Activated CD4-positive, alpha-beta T cell treated with anti-CD3 and anti-CD28 coated beads, Interleukin-2, amount 10 ng/mL, durations not matched to agents 7 days and 5 days (primary cell): Measurements from ENCODE around the gene ANO7. TPM values are rescaled to one million over a fixed set of nuclear protein-coding genes. Genes with fewer than 3 reads are reported as not detected.

Experiments used
- CTCF ChIA-PET: fragments of 350-600 bp; sonication (Branson Sonifier 250); formaldehyde crosslinking; loops from one replicate; lab custom pipeline; 2021; ENCODE audit warnings: antibody characterized with exemption; lab: Charles Lee
- POLR2A ChIA-PET: fragments of 350-600 bp; sonication (Branson Sonifier 250); formaldehyde crosslinking; loops from one replicate; lab custom pipeline; 2021; ENCODE audit warnings: antibody characterized with exemption; lab: Charles Lee
- DNase-seq: peaks from one replicate; pipeline ENCODE4 v3.0.0-alpha.2; 2020
- H3K27ac Mint-ChIP-seq: one replicate; pipeline ENCODE4 v1.8.0; 2021; ENCODE audit warnings: mild to moderate bottlenecking, moderate library complexity, mixed read lengths
- H3K27me3 Mint-ChIP-seq: one replicate; pipeline ENCODE4 v1.8.0; 2021; ENCODE audit warnings: mixed read lengths
- H3K36me3 Mint-ChIP-seq: one replicate; pipeline ENCODE4 v1.8.0; 2021; ENCODE audit warnings: low read depth, mixed read lengths
- H3K4me1 Mint-ChIP-seq: one replicate; pipeline ENCODE4 v1.8.0; 2021; ENCODE audit warnings: mixed read lengths
- H3K4me3 Mint-ChIP-seq: one replicate; pipeline ENCODE4 v1.8.0; 2021; ENCODE audit warnings: mild to moderate bottlenecking, moderate library complexity, mixed read lengths
- H3K9me3 Mint-ChIP-seq: one replicate; pipeline ENCODE4 v1.8.0; 2021; ENCODE audit warnings: mixed read lengths
- total RNA-seq, 2 experiments: library from RNA; stranded (reverse); gene quantifications; one replicate each; pipeline ENCODE4 v1.2.3, GENCODE V29; 2021

ANO7 gene
- total RNA-seq, 2 experiments from 2014 or later: 0.12 TPM

DNA sequence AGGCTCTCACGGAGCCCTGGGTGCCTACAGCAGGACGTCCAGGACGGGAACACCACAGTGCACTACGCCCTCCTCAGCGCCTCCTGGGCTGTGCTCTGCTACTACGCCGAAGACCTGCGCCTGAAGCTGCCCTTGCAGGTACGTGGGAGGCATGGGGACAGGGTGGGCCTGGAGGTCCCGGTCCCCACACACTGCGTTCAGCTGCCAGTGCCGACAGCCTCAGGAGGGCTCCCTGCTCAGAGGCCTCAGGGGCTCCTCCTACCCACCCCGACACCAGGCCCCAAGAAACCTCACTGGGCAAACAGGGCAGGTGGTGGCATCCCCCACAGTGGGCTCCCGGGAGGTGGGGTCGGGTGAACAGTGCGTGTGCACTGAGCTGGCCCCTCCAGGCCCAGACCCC is 10.8 kb downstream of the ANO7 start:
- POLR2A ChIA-PET: no interaction called here

GRCh38 chr2:241199897-241200821 is 11.7 kb downstream of the ANO7 start:
- Mint-ChIP-seq H3K4me1 (no peaks in the 10 kb centered on the region), H3K9me3 (no peaks in the 10 kb centered on the region), H3K4me3 (no peak overlapping the region), H3K27ac (no peak overlapping the region), H3K27me3 (no peaks in the 10 kb centered on the region), H3K36me3 (no peaks in the 10 kb centered on the region)
- ChIA-PET POLR2A (no interaction called here), CTCF (no interaction called here)
- DNase-seq: no peak

More for the DNA sequence above, 10.8 kb downstream of the ANO7 start:
- Mint-ChIP-seq H3K4me3 (no peak overlapping the region), H3K27ac (no peak overlapping the region), H3K27me3 (no peaks in the 10 kb centered on the region), H3K9me3 (no peaks in the 10 kb centered on the region), H3K4me1 (no peaks in the 10 kb centered on the region), H3K36me3 (no peaks in the 10 kb centered on the region)
- CTCF ChIA-PET: no interaction called here
- no peak for DNase-seq

GRCh38 chr2:241200822-241201395 is 12.4 kb downstream of the ANO7 start:
- ChIA-PET CTCF (no interaction called here), POLR2A (no interaction called here)
- H3K27me3 Mint-ChIP-seq: no peaks in the 10 kb centered on the region
- no peaks in the 10 kb centered on the region for H3K36me3 Mint-ChIP-seq
- H3K27ac Mint-ChIP-seq: no peak overlapping the region
- no peaks in the 10 kb centered on the region for H3K9me3 Mint-ChIP-seq
- H3K4me3 Mint-ChIP-seq: no peak overlapping the region
- DNase-seq: no peak
- no peaks in the 10 kb centered on the region for H3K4me1 Mint-ChIP-seq

GRCh38 chr2:241201445-241202267 is 13.2 kb downstream of the ANO7 start:
- DNase-seq: no peak
- POLR2A ChIA-PET: no interaction called here

DNA sequence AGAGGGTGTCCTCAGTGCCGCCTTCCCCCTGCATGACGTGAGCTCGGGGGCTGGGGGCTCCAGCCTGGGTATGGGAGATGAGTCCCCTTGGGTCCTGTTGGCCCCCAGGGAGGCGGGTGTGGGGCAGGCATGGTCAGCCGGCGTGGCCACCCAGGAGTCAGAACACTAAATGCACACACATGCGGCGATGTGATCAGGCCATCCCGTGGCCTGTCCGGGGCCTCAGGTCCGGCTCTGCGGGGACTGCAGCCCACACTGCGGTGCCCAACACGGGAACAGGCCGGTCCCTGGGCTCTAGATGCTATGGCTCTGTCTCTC is 13.8 kb downstream of the ANO7 start:
- ChIA-PET POLR2A (no interaction called here), CTCF (no interaction called here)
- Mint-ChIP-seq H3K4me1 (no peaks in the 10 kb centered on the region), H3K4me3 (no peak overlapping the region), H3K27ac (no peak overlapping the region), H3K9me3 (no peaks in the 10 kb centered on the region), H3K36me3 (no peaks in the 10 kb centered on the region), H3K27me3 (no peaks in the 10 kb centered on the region)
- no peak for DNase-seq

More at GRCh38 chr2:241201445-241202267, 13.2 kb downstream of the ANO7 start:
- H3K4me1 Mint-ChIP-seq: no peaks in the 10 kb centered on the region
- no peak overlapping the region for H3K27ac Mint-ChIP-seq
- H3K27me3 Mint-ChIP-seq: no peaks in the 10 kb centered on the region
- H3K4me3 Mint-ChIP-seq: no peak overlapping the region
- no peaks in the 10 kb centered on the region for H3K36me3 Mint-ChIP-seq
- CTCF ChIA-PET: no interaction called here
- H3K9me3 Mint-ChIP-seq: no peaks in the 10 kb centered on the region

DNA sequence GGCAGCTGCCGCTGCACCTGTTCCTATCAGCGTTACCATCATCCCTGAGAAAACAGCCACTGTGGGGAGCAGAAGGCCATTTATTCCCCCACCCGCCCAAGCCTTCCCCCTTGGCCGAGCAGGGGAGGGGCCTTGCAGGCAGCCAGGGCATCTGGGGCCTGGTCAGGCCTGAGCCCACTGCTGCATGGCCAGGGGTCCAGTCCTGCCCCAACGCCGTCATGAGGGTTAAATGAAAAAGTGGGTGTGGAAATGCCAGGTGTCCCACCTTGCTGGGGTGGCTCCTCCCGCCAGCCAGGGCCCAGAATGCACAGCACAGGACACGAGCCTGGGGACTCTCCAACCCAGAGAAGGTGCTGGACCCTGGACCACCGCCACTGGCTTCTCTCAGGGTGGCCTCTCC is 14.2 kb downstream of the ANO7 start:
- Mint-ChIP-seq H3K9me3 (no peaks in the 10 kb centered on the region), H3K27ac (no peak overlapping the region), H3K27me3 (no peaks in the 10 kb centered on the region), H3K36me3 (no peaks in the 10 kb centered on the region), H3K4me3 (no peak overlapping the region), H3K4me1 (no peaks in the 10 kb centered on the region)
- ChIA-PET POLR2A (no interaction called here), CTCF (no interaction called here)
- DNase-seq: no peak

- ChIA-PET CTCF (no interaction called here), POLR2A (no interaction called here)
- no peak for DNase-seq
- H3K4me1 Mint-ChIP-seq: no peaks in the 10 kb centered on the region
- no peak overlapping the region for H3K4me3 Mint-ChIP-seq
- H3K27me3 Mint-ChIP-seq: no peaks in the 10 kb centered on the region
- H3K9me3 Mint-ChIP-seq: no peaks in the 10 kb centered on the region
- H3K27ac Mint-ChIP-seq: no peak overlapping the region
- no peaks in the 10 kb centered on the region for H3K36me3 Mint-ChIP-seq
Measured at GRCh38 chr2:241203218-241204009, 14.9 kb downstream of the ANO7 start.

DNA sequence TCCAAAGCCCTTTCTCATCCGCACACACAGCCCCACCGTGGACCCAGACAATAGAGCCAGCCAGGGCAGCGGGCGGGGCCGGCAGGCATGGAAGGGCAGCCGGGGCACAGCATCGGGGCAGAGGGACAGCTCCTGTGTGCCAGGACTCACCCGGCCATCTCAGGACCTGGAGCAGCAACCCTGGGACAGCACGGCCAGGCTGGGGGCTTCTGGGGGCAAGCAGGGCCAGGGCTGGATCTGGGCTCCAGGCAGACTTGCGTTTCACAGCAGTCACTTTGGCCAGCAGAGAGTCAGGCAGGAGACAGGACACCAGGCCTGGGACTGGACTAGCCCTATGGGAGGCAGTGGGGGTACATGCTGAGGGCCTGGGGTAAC is 15.5 kb downstream of the ANO7 start:
- Mint-ChIP-seq H3K36me3 (no peaks in the 10 kb centered on the region), H3K4me1 (no peaks in the 10 kb centered on the region), H3K9me3 (no peaks in the 10 kb centered on the region), H3K4me3 (no peak overlapping the region), H3K27ac (no peak overlapping the region), H3K27me3 (no peaks in the 10 kb centered on the region)
- no peak for DNase-seq
- ChIA-PET CTCF (no interaction called here), POLR2A (no interaction called here)

DNA sequence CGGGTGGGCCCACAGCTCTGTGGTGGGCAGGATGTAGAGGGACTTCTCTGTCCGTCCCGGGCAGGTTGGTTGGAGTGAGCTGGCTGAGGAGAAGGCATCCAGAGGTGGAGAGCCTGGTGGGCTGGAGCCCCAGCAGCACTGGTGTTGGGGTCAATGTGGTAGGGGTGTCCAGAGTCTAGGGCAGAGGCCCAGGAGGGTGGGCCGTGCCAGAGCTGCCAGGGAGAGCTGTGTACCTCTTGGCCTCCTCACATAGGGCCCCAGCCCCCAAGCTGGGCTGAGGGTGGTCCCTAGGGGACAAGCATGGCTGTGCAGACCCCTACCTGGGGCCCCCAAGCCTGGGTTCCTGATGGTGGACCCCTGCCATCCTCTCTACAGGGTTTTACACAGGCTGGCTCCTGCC is 16.0 kb downstream of the ANO7 start:
- H3K4me3 Mint-ChIP-seq: no peak overlapping the region
- no peak for DNase-seq
- H3K9me3 Mint-ChIP-seq: no peaks in the 10 kb centered on the region
- H3K36me3 Mint-ChIP-seq: no peaks in the 10 kb centered on the region
- CTCF ChIA-PET: no interaction called here
- H3K27ac Mint-ChIP-seq: no peak overlapping the region
- H3K4me1 Mint-ChIP-seq: no peaks in the 10 kb centered on the region
- POLR2A ChIA-PET: no interaction called here
- no peaks in the 10 kb centered on the region for H3K27me3 Mint-ChIP-seq

GRCh38 chr2:241205086-241205485 is 16.6 kb downstream of the ANO7 start:
- Mint-ChIP-seq H3K9me3 (no peaks in the 10 kb centered on the region), H3K4me1 (no peaks in the 10 kb centered on the region), H3K36me3 (no peaks in the 10 kb centered on the region), H3K27me3 (no peaks in the 10 kb centered on the region), H3K4me3 (no peak overlapping the region), H3K27ac (no peak overlapping the region)
- no peak for DNase-seq
- POLR2A ChIA-PET: no interaction called here
- CTCF ChIA-PET: no interaction called here

- H3K27me3 Mint-ChIP-seq: no peaks in the 10 kb centered on the region
- H3K27ac Mint-ChIP-seq: no peak overlapping the region
- H3K9me3 Mint-ChIP-seq: no peaks in the 10 kb centered on the region
- CTCF ChIA-PET: interaction anchor here (1.1 kb wide), 1 partner anchor 19 kb away, joined by 3 read pairs; the partner anchor contains the start of gene ANO7
- no peak for DNase-seq
- no peaks in the 10 kb centered on the region for H3K4me1 Mint-ChIP-seq
- POLR2A ChIA-PET: no interaction called here
- no peaks in the 10 kb centered on the region for H3K36me3 Mint-ChIP-seq
- no peak overlapping the region for H3K4me3 Mint-ChIP-seq
Measured at GRCh38 chr2:241207151-241207550, 18.7 kb downstream of the ANO7 start.

DNA sequence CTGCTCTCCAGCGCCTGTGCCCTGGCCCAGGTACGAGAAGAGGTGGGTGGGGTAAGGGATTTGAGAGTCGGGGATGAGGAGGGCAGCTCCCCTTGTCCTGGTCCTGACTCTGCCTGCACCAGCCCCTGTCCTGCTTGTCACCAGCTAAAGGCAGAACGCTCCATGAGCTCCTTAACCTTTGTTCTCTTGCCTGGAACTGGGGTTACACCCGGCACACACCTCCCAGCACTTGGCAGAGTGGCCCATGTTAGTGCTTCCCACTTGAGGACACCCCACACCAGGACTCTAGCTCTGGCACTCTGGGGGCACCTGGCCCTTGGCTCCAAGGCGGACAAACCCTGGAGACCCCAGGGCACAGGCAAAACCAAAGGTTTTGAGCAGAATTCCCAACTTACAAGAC is 19.2 kb downstream of the ANO7 start:
- no peaks in the 10 kb centered on the region for H3K9me3 Mint-ChIP-seq
- POLR2A ChIA-PET: no interaction called here
- H3K27me3 Mint-ChIP-seq: no peaks in the 10 kb centered on the region
- H3K36me3 Mint-ChIP-seq: no peaks in the 10 kb centered on the region
- no peak overlapping the region for H3K4me3 Mint-ChIP-seq
- DNase-seq: no peak
- CTCF ChIA-PET: interaction anchor here (0.7 to 1.1 kb wide), 2 partner anchors 19 to 77 kb away, joined by 3 read pairs; partner anchors contain the start of gene ANO7
- no peaks in the 10 kb centered on the region for H3K4me1 Mint-ChIP-seq
- no peak overlapping the region for H3K27ac Mint-ChIP-seq
